PC-3 (cell line): ENCODE measurements around the gene GAS7. TPM values are rescaled to one million over a fixed set of nuclear protein-coding genes. Genes with fewer than 3 reads are reported as not detected.

ENCODE experiments used
- ATAC-seq: fragments of 200-7000 bp; cut with Tn5 transposase; 2 replicates; pipeline ENCODE4 v1.9.1; 2020; ENCODE audit warnings: mild to moderate bottlenecking, moderate library complexity
- BruUV-seq: library from RNA; stranded (reverse); fragments of 400-500 nt; replicated peaks from 2 replicates; lab custom pipeline; 2021; lab: Mats Ljungman, UMichigan
- CTCF ChIA-PET: fragments of 300-600 bp; sonication (Branson Sonifier 250); formaldehyde crosslinking; loops from one replicate; lab custom pipeline; 2022; ENCODE audit warnings: antibody characterized with exemption; lab: Charles Lee
- POLR2A ChIA-PET: fragments of 300-600 bp; sonication (Branson Sonifier 250); formaldehyde crosslinking; loops from one replicate; lab custom pipeline; 2022; ENCODE audit warnings: antibody characterized with exemption; ENCODE audit not compliant: unreplicated experiment; lab: Charles Lee
- DNase-seq: peaks from one replicate; pipeline ENCODE4 v3.0.0-alpha.2; 2015
- H2AFZ ChIP-seq: fragments of 300-600 bp; sonication (generic); 2 replicates; pipeline ENCODE4 v1.6.0; 2016; ENCODE audit warnings: antibody characterized with exemption, low read length
- H3F3A ChIP-seq: fragments of 300-600 bp; sonication (generic); one replicate; pipeline ENCODE4 v1.6.0; 2017; ENCODE audit warnings: antibody characterized with exemption, low read length, control low read depth, mild to moderate bottlenecking; ENCODE audit not compliant: unreplicated experiment
- H3K27ac ChIP-seq: fragments of 300-600 bp; sonication (generic); 2 replicates; pipeline ENCODE4 v1.5.1; 2016; ENCODE audit warnings: mild to moderate bottlenecking, low read length
- H3K27me3 ChIP-seq: fragments of 300-600 bp; sonication (generic); 2 replicates; pipeline ENCODE4 v1.6.1; 2016; ENCODE audit warnings: low read length, mixed read lengths
- H3K36me3 ChIP-seq: fragments of 300-600 bp; sonication (generic); 2 replicates; pipeline ENCODE4 v1.6.1; 2016; ENCODE audit warnings: low read depth, mixed run types, low read length, mixed read lengths
- H3K4me1 ChIP-seq: fragments of 300-600 bp; sonication (generic); 2 replicates; pipeline ENCODE4 v1.5.1; 2016; ENCODE audit warnings: low read length; ENCODE audit not compliant: insufficient read depth
- H3K4me2 ChIP-seq: fragments of 300-600 bp; sonication (generic); 2 replicates; pipeline ENCODE4 v1.6.0; 2016; ENCODE audit warnings: low read length
- H3K4me3 ChIP-seq: fragments of 300-600 bp; sonication (generic); 2 replicates; pipeline ENCODE4 v1.5.1; 2016; ENCODE audit warnings: mild to moderate bottlenecking, low read length, mixed read lengths
- H3K79me2 ChIP-seq: fragments of 300-600 bp; sonication (generic); 2 replicates; pipeline ENCODE4 v1.6.1; 2017; ENCODE audit warnings: low read length, mixed read lengths
- H3K9ac ChIP-seq: fragments of 300-600 bp; sonication (generic); 2 replicates; pipeline ENCODE4 v1.6.0; 2016; ENCODE audit warnings: mild to moderate bottlenecking, low read length
- H3K9me2 ChIP-seq: fragments of 300-600 bp; sonication (generic); replicated peaks from 2 replicates; pipeline ENCODE4 v1.6.1; 2016; ENCODE audit warnings: mixed run types, low read length, mixed read lengths
- H3K9me3 ChIP-seq: fragments of 300-600 bp; sonication (generic); 2 replicates; pipeline ENCODE4 v1.6.1; 2016; ENCODE audit warnings: low read length, mixed read lengths
- H4K20me1 ChIP-seq: fragments of 300-600 bp; sonication (generic); 2 replicates; pipeline ENCODE4 v1.6.1; 2016; ENCODE audit warnings: low read length, mixed read lengths
- EZH2 ChIP-seq: fragments of 300-600 bp; sonication (generic); IDR thresholded peaks from one replicate; pipeline ENCODE4 v1.6.1; 2017; ENCODE audit warnings: antibody characterized with exemption, mild to moderate bottlenecking, low read length; ENCODE audit not compliant: unreplicated experiment
- EZH2phosphoT487 ChIP-seq: fragments of 300-600 bp; sonication (generic); IDR thresholded peaks from 2 replicates; pipeline ENCODE4 v1.6.1; 2018; ENCODE audit warnings: mild to moderate bottlenecking, antibody characterized with exemption, low read length, borderline replicate concordance
- intact Hi-C: fragments of 100-400 bp; cut with micrococcal nuclease; formaldehyde crosslinking; loops from 2 replicates; pipeline ENCODE4 v1.9.0; 2023
- total RNA-seq: library from RNA; depleted of rRNA; stranded (reverse); fragments of >200 nt; gene quantifications from 2 replicates; pipeline ENCODE4 v1.2.3, GENCODE V29; 2014
- TF ChIP-seq, protein P1 (sequence below): fragments of 300-600 bp; sonication (generic); conservative IDR thresholded peaks from 2 replicates; pipeline ENCODE4 v1.5.1; 2017; ENCODE audit warnings: antibody characterized with exemption, low read depth, mild to moderate bottlenecking, low read length

GAS7 gene
- total RNA-seq, 1 experiment from 2014 or later = not detected

DNA sequence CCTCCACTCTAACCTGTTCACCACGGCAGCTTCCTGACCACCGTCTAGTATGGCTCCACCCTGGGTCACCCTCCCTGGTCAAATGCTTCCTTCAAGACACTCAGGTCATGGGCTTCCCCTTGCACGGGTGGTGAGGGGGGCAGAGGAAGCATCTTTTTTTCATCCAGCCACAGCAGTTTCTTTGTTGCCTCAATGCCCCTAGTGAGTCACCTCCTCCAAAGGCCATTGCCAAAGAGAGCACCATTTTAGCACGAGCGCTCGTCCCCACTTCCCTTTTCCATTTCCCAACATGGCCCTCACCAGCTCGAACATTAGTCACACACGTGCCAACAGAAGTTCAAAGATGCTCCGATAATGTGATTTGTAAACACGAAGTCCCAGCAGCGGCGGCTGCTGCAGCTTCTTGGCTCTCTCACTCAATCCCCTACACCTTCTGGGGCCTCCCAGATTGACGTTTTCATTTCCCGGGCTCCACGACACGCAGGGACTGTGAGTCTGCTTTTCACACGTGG, 134.6 kb downstream of the GAS7 start:
- peaks cover 18% of the 10 kb centered on the region for H3K27me3 ChIP-seq
- no peak overlapping the region for H3K27ac ChIP-seq

GRCh38 chr17:10062691-10063385, 135.6 kb downstream of the GAS7 start:
- Histone ChIP-seq H2AFZ (no peak overlapping the region), H3K4me3 (no peak overlapping the region), H3K9me3 (no peaks in the 10 kb centered on the region), H3K36me3 (no peaks in the 10 kb centered on the region), H3K79me2 (no peaks in the 10 kb centered on the region), H3K4me2 (no peak overlapping the region), H4K20me1 (no peaks in the 10 kb centered on the region), H3K9me2 (no peaks in the 10 kb centered on the region), H3F3A (no peaks in the 10 kb centered on the region), H3K4me1 (no peaks in the 10 kb centered on the region), H3K27me3 (peaks cover 23% of the 10 kb centered on the region), H3K9ac (no peak overlapping the region), H3K27ac (no peak overlapping the region)
- DNase-seq (no peak), ATAC-seq (no peak)
- no TSS peak for BruUV-seq
- TF ChIP-seq EZH2phosphoT487 = no peak
- TF ChIP-seq EZH2 = no peak
- TF ChIP-seq, protein P1, sequence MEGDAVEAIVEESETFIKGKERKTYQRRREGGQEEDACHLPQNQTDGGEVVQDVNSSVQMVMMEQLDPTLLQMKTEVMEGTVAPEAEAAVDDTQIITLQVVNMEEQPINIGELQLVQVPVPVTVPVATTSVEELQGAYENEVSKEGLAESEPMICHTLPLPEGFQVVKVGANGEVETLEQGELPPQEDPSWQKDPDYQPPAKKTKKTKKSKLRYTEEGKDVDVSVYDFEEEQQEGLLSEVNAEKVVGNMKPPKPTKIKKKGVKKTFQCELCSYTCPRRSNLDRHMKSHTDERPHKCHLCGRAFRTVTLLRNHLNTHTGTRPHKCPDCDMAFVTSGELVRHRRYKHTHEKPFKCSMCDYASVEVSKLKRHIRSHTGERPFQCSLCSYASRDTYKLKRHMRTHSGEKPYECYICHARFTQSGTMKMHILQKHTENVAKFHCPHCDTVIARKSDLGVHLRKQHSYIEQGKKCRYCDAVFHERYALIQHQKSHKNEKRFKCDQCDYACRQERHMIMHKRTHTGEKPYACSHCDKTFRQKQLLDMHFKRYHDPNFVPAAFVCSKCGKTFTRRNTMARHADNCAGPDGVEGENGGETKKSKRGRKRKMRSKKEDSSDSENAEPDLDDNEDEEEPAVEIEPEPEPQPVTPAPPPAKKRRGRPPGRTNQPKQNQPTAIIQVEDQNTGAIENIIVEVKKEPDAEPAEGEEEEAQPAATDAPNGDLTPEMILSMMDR = no peak
- ChIA-PET CTCF (no interaction called here), POLR2A (no interaction called here)
- intact Hi-C loops = no loop called here

More for the DNA sequence above, 134.6 kb downstream of the GAS7 start:
- Histone ChIP-seq H3K4me1 (no peaks in the 10 kb centered on the region), H3F3A (no peaks in the 10 kb centered on the region), H2AFZ (no peak overlapping the region), H3K9ac (no peak overlapping the region), H3K79me2 (no peaks in the 10 kb centered on the region), H3K9me2 (no peaks in the 10 kb centered on the region), H3K36me3 (no peaks in the 10 kb centered on the region), H3K9me3 (no peaks in the 10 kb centered on the region), H3K4me2 (no peak overlapping the region), H3K4me3 (no peak overlapping the region), H4K20me1 (no peaks in the 10 kb centered on the region)
- BruUV-seq = no TSS peak
- POLR2A ChIA-PET = no interaction called here
- intact Hi-C loops = no loop called here
- TF ChIP-seq, protein P1 = no peak
- TF ChIP-seq EZH2 = no peak
- no peak for TF ChIP-seq EZH2phosphoT487
- no peak for DNase-seq
- CTCF ChIA-PET = no interaction called here
- no peak for ATAC-seq
